Activated CD4-positive, alpha-beta T cell treated with anti-CD3 and anti-CD28 coated beads for 24 hours (primary cell): ENCODE data around the gene UBXN10.

Source experiments
- DNase-seq, 2 donors: peaks; one replicate each; pipeline ENCODE4 v3.0.0-alpha.2; 2020; ENCODE audit warnings: low read depth in 2 of 2

UBXN10 gene

GRCh38 chr1:20151906-20152598 is 33.8 kb upstream of the UBXN10 start:
- peak; percentile 69 to 72 for DNase-seq

- DNase-seq: no peak
These were observed 33.3 kb upstream of the UBXN10 start for GRCh38 chr1:20152599-20152930.

- DNase-seq: no peak
These were observed 32.9 kb upstream of the UBXN10 start for GRCh38 chr1:20153000-20153418.

GRCh38 chr1:20154301-20154831 is 31.5 kb upstream of the UBXN10 start:
- no peak for DNase-seq

GRCh38 chr1:20158358-20159070 is 27.4 kb upstream of the UBXN10 start:
- no peak for DNase-seq

- DNase-seq: no peak
These were observed 25.9 kb upstream of the UBXN10 start for GRCh38 chr1:20160034-20160433.

GRCh38 chr1:20164694-20165202 is 21.1 kb upstream of the UBXN10 start:
- DNase-seq: no peak

GRCh38 chr1:20165522-20165951 is 20.4 kb upstream of the UBXN10 start:
- DNase-seq: no peak

GRCh38 chr1:20166051-20166450 is 19.8 kb upstream of the UBXN10 start:
- no peak for DNase-seq

GRCh38 chr1:20167126-20167525 is 18.8 kb upstream of the UBXN10 start:
- no peak for DNase-seq

GRCh38 chr1:20168564-20169491 is 17.1 kb upstream of the UBXN10 start:
- DNase-seq: no peak

GRCh38 chr1:20169932-20170331 is 16.0 kb upstream of the UBXN10 start:
- no peak for DNase-seq

GRCh38 chr1:20172033-20172590 is 13.8 kb upstream of the UBXN10 start:
- DNase-seq: no peak

- DNase-seq: no peak
These were observed 10.8 kb upstream of the UBXN10 start for GRCh38 chr1:20174937-20175666.

GRCh38 chr1:20178634-20179370 is 7.1 kb upstream of the UBXN10 start:
- DNase-seq: no peak

GRCh38 chr1:20179371-20180128 is 6.3 kb upstream of the UBXN10 start:
- no peak for DNase-seq

- DNase-seq: no peak
These were observed 5.6 kb upstream of the UBXN10 start for GRCh38 chr1:20180129-20180843.

- no peak for DNase-seq
These were observed 5.1 kb upstream of the UBXN10 start for GRCh38 chr1:20180844-20181207.

GRCh38 chr1:20182415-20182814 is 3.5 kb upstream of the UBXN10 start:
- DNase-seq: no peak
